Right renal pelvis (tissue), 4 donors: ENCODE data around the gene NSUN5. TPM values are rescaled to one million over a fixed set of nuclear protein-coding genes. Genes with fewer than 3 reads are reported as not detected.
"Not testable (repeated sequence)": the region's sequence is repeated elsewhere in the genome, so short reads cannot be mapped to it uniquely, and the experiment has no call there.

ENCODE experiments used
- DNase-seq, 4 donors: peaks; one replicate each; pipeline ENCODE4 v3.0.0-alpha.2; 2013; ENCODE audit warnings: low read depth in 4 of 4, low spot score in 3 of 4, missing footprints in 1 of 4
- polyA plus RNA-seq, 4 donors: library from polyadenylated mRNA; unstranded; fragments of 120-200 nt; gene quantifications; one replicate each; pipeline ENCODE4 v1.2.1, GENCODE V29; 2013; ENCODE audit not compliant: insufficient read length in 4 of 4

NSUN5 gene
- polyA plus RNA-seq, 4 donors: 15.0 to 22.5 (median 16.6) TPM

DNA sequence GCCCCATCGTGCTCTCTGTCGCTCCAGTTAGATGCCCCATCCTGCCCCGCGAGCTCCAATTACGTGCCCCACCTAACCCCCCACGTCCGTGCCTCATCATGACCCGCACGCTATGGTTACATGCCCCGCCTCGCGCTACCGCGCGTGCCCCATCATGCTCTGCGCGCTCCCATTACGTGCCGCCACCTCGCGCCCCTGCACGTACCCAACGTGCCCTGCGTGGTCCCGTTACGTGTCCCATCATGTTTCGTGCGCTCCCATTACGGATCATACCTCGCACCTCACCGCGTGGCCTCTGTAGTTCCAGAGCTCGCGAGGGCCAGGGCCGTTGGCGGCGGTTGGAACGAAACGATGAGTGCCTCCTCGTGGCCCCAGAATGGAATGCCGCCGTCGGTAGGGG, 19.3 kb upstream of the NSUN5 start, which contains the start of the genes FKBP6 and TRIM50:
TSS of gene FKBP6 (plus strand) at position 240 of the 400 bp plus-strand sequence. CDS start 268 bp downstream, outside the sequence.
TSS of gene TRIM50 (minus strand) at position 161 of the 400 bp plus-strand sequence. CDS start 3,295 bp downstream, outside the sequence.
- DNase-seq: not testable (repeated sequence)

DNA sequence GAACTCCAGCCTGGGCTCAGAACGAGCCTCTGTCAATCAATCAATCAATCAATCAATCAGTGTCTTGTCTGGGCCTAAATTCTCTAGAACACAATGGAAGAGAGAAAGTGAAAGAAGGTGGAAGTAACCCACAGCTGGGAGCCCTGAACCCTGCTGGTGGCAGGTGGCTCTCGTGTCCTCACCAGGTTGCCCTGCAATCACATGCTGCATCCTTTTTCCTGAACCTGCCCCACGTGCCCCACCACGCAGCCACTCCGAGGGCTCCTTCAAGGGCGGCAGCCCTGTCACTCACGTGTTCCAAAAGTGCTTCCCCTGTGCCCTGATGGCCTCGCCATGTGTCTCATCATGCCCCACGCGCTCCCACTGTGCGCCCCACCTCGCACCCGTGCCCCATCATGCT, 18.8 kb upstream of the NSUN5 start:
- not testable (repeated sequence) for DNase-seq

DNA sequence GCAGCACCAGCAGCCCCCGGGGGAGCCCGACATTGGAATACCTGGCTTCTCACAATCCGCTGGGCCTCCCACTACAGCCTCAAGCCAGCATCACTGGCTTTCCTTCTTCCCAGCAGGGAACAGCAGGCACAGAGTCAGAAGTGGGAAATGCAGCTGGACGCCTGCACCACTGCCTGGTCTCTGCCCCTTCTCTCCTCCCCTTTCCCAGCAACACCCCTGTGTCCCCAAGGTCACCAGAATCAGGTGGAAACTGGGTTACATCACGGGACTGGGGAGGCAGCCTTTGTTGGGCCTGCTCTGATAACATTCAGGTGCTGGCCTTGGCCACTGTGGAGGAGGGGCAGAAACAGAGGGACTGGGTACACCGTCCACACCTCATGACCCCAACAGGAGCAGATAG, 16.8 kb upstream of the NSUN5 start:
- not testable (repeated sequence) for DNase-seq

DNA sequence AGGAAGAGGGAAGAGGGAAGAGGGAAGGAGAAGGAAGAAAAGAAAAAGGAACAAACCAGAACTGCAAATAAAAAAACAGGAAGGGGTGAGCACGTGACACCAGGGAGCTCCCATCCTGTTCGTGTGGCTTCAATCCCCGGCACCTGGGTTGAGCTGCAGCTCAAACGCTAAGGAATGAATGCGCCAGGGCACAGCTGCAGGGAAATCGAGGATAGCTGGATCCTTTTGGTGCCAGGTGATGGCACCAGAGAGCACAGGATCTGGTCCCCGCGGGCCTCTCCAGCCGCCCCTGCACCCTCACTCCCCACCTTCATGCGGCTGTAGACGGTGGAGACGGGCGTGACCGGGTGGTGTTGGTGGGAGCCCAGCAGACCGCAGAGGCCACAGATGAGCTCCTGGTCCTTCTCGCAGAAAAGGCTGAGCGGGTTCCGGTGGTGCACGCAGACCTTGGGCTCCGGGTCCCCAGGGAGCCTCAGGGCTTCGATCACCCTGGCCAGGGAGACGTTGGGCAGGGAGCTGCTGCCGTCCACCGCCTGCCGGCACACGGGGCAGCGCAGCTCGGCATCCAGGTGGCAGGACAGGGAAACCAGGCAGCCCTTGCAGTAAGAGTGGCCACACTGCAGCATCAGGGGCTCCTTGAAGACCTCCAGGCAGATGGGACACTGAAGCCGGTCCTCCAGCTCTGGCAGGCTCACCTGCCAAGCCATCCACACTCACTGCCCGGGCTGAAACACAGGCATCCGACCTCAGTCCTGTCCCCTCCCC, 15.6 kb upstream of the NSUN5 start:
- DNase-seq: peak in 1 of 4 donors; percentile 27

DNA sequence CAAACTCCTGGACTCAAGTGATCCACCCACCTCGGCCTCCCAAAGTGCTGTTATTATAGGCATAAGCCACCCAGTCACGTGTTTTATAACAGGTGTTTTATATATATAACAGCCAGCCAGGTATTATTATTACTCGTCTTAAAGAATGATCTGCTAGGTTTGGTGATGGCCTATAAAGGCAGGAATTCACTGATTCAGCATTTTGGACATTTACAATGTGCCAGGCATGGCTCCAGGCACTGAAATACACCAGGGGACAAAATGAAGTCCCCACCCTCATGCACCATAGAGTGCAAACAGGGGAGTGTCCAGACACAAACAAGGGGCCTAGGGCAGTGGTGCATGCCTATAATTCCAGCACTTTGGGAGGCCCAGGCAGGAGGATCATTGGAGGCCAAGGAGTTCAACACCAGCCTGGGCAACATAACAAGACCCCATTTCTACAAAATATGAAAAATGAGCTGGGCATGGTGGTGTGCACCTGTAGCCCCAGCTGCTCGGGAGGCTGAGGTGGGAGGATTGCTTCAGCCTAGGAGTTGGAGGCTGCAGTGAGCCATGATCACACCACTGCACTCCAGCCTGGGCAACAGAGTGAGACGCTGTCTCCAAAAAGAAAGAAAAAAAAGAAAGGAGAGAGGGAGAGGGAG, 14.9 kb upstream of the NSUN5 start:
- not testable (repeated sequence) for DNase-seq

DNA sequence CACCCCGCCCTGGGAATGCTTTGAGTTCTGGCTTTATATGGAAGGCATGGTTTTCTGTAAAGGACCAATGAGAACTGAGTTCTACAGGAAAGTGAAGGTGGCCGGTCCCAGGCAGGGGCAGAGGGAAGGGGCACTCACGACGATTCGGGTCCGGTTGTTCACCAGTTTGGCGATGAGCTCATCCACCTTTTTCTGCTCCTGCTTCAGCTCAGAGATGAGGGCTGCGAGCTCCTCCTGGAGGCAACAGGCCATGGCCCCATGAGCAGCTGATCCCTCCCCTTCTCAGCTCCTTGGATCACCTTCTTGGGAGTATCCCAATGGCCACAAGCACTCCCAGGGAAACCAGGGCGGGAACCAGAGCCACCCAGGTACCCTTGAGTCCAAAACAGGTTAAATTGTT, 11.4 kb upstream of the NSUN5 start:
- not testable (repeated sequence) for DNase-seq

DNA sequence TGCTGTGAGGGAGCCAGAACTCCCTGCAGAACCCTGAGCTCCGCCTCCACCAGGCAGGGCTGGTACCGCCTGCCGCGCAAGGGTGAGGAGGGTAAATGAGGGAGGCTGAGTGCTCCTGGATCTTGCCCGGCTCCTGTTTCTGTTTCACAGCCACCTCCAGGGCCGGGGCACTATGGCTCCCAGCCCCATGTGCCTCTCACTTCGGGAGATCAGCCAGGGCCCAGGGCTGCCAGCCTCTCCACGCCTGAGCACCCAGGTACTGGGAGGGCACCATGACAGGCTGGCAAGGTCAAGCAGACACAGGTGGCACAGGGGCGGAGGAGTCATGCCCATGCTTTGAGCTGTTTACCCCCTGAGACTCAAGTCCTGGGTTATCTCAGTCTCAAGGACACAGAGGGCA, 10.9 kb upstream of the NSUN5 start:
- not testable (repeated sequence) for DNase-seq

DNA sequence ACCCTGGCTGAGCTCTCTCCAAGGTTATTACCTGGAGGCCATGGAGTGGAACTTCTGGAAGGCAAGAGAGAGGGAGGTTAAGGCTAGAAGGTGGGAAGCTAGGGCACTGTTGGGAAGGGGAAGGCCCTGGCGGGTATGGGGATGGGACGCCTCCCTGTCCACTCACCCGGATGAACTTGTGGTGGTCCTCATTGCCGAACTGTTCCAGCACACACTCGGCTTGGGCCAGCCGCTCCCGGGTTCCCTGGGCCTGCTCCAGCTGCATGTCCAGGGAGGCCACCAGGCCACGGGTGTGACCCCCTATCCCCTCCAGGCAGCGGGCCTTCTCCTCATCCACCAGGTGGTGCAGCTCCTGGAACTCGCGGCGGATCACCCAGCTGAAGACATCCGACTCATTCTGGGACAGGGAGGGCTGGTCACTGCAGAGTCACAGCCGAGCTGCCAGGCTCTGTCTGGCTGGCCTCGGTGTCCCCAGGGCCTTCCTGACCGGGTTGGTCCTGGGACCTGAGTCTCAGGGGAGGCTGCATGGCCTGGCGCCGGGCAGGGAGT, 10.1 kb upstream of the NSUN5 start:
- DNase-seq: not testable (repeated sequence)

DNA sequence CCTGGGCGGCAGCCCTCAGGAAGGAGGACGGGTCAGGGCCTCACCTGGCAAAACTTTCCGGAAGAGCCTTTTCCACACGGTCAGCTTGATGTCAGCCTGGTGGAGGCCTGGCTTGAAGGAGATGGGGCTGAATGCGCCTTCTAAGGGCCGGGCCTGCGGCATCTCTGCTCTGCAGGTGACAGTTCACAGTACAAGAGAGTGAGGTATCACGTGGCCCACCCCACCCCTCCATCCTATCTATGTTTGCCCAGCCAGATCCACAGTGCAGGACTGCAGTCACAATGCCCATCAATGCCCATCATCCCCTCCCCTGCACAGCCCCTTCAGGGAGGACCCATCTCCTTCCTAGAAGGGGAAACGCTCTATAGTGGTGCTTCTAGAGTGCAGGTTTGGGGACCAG, 7.9 kb upstream of the NSUN5 start:
- no peak for DNase-seq

DNA sequence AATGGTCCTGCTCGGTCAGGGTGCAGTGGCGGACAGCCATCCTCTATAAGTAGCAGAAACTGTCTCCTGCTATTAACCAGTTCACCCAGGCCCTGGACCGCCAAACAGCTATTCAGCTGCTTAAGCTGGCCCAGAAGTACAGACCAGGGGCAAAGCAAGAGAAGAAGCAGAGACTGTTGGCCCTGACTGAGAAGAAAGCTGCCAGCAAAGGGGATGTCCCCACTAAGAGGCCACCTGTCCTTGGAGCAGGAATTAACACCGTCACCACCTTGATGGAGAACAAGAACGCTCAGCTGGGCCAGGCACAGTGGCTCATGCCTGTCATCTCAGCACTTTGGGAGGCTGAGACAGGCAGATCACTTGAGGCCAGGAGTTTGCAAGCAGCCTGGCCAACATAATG, 5.6 kb upstream of the NSUN5 start:
- no peak for DNase-seq

DNA sequence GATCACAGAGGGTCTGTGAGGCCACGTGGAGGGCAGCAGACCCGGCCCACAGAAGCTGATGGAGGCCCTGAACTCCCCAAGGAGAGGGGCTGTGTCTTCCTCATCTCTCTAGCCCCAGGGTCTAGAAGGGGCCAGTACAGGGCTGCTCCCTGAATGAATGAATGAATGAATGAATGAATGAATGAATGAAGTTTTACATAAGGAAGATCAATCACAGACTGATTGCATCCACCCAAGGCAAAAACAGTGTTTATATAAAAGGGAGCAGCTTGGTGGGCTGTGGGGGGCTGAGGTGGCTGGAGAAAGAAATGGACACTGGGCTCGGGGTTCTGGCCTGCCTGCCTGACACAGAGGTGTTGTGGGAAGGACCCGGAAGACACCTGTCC, 4.9 kb upstream of the NSUN5 start:
- no peak for DNase-seq

DNA sequence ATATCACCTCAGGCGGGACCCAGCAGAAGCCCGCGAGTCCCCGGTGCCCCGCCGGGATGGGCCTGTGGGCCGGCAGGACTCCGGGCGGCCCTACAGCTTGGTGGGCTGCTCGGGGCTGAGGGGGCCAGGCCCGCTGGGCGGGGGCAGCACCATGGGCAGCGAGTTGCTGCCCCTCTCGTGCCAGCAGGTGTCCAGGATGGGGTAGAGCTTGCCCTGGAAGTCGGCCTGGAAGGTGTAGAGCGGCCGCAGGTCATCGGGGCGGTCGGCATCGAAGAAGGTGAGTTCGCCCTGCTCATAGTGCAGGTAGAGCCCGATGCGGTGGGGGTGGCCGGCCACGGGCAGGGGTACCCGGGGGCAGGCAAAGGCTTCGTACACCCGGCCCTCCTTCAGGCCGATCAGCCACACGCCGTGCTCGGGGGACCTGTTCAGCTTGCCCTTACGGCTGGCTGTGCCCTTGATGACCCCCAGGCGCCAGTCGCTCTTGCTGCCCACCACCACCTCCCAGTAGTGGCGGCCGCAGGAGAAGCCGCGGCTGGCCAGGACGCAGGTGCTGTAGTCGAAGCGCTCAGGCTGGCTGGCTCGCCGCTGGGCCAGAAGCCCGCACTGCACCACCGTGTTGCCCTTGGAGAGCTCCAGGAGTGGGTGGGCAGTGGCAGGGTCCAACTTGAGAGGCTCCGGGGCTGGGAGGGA, 4.3 kb upstream of the NSUN5 start:
- no peak for DNase-seq

DNA sequence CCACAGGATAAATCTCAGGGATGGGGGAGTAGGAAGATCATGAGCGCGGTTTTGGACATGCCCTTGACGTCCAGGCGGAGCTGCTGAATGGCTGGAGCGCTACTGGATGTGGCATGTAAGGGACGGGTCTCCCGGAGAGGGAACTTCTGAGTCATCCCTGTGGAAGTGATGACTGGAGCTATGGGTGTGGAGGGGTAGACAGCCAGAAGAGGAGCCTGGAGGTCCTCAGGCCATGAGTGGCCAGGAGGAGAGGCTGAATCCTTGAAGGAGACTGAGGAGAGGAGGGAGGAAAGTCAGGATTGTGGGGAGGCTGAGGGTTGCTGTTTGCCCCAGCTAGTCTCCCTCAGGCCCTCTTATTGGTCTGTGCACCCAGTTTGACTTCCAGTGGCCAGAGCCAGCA, 2.8 kb upstream of the NSUN5 start:
- not testable (repeated sequence) for DNase-seq

DNA sequence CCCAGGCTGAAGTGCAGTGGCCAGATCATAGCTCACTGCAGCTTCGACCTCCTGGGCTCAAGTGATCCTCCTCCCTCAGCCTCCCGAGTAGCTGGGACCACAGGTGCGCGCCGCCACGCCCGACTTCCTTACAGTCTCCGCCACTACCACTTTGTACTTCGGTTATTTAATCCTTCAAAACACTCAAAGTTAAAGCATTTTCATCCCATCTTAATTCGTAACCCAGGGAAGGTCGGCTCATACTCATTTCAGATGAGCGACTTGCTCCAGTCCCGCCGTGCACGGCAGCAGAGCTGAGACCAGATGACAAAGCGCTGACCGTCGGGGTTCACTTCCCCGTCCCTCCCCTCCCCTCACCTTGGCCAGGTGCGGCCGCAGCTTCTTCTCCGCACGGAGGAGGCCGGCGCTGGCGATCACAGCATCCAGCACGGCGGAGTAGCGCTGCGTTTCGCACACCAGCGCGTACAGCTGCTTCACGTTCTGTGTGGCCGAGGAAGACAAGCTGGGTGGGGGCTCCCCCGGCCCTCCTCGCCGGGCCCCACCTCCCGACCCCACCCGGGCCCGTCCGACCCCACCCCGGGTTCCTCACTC, 457 bp downstream of the NSUN5 start:
- no peak for DNase-seq

DNA sequence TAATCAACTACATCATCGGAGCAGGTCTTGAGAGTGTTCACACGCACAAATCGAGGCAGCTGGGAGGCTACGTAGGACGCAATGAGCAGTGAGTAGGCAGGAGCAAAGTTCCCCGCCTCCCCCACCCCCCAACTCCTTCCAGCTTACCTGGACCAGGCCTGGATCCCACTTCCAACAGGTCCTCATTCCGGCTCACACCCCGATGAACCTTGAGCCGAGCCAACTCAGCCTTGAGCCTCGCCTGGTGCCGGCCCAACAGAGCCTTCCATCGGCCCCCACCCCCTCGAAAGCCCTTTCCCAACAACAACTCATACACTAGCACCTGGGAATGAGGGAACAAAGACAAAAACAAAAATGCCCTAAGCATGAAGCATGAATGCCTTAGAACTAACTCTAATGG, 1.2 kb downstream of the NSUN5 start:
- DNase-seq: no peak

DNA sequence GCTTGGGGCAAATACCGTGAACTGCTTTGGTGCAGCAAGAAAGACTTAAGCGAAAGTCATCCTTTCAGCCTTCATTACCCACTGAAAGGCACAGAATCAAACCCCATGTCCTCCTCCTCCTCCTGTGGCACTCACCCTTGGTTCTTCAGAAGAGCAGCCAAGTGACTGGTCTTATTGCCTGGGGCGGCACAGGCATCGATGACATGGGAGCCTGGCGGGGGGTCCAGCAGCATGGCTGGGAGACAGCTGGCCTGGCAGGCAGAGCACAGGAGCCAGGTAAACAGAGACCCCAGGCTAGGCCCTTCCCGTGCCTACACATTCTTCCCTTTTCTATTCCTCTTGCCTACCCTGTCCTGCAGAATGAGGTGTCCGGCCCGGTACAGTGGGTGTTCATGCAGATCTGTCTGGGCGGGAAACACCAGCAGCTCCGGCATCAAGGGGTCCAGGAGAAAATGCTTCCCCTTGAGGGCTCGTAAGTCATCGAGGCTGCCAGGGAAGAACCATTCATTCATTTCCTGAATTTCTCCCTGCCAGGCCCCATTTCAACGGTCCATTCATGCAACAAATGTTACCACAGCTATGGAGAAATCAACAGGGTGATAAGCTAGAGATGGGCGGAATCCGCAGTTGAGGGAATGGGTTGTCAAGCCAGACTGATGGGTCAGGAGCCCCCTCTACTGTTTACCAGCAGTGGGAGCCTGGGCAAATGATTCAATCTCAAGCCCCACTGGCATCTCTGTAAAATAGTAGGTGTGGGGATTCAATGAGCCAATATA, 3.8 kb downstream of the NSUN5 start:
- not testable (repeated sequence) for DNase-seq

DNA sequence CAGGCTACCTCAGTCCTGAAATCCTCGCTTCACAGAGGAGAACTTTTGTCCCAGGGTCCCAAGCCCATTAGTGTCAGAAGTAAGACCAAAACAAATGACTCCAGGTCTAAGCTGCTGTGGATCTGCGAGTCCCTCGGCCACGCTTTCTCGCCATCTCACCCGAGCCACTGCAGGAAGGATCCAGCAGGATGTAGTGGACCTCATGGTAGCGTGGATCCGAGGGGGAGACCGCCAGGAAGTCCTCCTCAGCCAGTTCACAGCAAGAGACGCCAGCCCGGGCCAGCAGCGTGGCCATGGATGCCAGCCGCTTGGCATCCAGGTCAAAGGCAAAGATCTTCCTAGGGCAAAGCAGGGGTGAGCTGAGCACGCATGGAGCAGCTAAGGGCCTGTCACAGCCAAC, 4.6 kb downstream of the NSUN5 start:
- DNase-seq: no peak

DNA sequence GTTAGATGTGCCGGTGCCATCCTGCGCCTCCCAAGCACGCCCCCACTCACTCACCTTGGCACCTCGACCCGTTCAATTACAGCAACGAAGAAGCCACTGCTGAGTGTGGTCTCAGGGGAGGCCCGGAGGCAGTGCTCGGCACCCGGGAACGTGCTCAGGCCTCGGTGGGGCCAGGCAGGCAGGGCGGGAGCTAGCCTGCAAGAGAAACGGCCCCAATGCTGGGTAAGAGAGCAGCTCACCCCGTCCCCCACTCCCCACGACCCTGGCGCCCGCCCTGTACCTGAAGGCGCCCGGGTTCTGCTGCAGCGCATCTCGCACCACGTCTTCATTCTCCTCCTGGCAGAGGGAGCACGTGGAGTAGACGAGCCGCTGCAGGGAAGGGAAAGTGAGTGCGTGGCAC, 5.1 kb downstream of the NSUN5 start:
- no peak for DNase-seq

DNA sequence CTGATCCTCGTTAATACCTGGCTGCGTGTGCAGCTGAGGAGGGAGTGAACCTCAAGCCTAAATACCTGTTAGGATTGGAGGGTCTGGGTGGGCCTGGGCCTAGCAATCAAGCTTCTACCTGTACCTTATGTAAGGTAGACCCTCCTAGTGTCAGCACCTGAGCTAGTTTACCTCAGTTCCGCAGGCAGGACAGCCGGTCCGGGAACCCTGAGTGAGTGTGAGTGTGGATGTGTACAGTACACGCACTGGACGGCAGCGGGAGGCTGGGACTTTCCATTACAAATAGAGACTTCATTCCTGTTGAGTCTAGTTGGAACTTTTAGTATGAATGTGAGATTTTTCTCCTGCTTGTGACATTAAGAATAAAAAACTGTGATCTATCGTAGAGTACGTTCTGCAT, 5.8 kb downstream of the NSUN5 start:
- DNase-seq: not testable (repeated sequence)

DNA sequence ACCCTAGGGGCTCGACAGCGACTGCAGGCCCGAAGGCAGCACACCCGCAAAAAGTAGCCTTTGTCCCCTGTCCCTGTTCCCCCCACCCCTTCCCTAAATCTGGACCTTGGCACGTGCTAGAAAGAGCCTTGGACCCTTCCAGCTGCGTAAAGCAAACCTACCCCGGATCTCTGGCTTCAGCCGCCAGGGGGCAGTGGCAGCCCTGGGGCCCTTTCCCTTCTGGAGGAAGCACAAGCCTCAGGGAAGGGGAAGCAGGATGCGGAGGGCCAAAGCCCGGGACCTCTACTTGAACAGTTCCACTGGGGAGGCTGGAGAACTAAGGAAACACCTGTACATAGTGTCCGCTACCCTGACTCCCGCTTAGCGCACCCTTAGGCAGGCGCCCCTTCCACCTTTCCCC, 7.5 kb downstream of the NSUN5 start:
- DNase-seq: not testable (repeated sequence)
